Mucosa of stomach (tissue), 1 donor: Measurements from ENCODE around the gene OR2L3.

Experiments
- H3K27me3 ChIP-seq: one replicate; pipeline ENCODE4 v1.7.0; 2013; ENCODE audit warnings: mild to moderate bottlenecking, low read length; ENCODE audit not compliant: control insufficient read depth, insufficient read depth
- H3K36me3 ChIP-seq: one replicate; pipeline ENCODE4 v1.7.0; 2013; ENCODE audit warnings: low read length; ENCODE audit not compliant: control insufficient read depth, insufficient read depth
- H3K4me1 ChIP-seq: one replicate; pipeline ENCODE4 v1.7.0; 2013; ENCODE audit warnings: mild to moderate bottlenecking, low read length; ENCODE audit not compliant: control insufficient read depth, insufficient read depth
- H3K4me3 ChIP-seq: one replicate; pipeline ENCODE4 v1.7.0; 2013; ENCODE audit warnings: low read length
- H3K9ac ChIP-seq: one replicate; pipeline ENCODE4 v1.7.0; 2013; ENCODE audit warnings: mild to moderate bottlenecking, low read length, moderate library complexity
- H3K9me3 ChIP-seq: one replicate; pipeline ENCODE4 v1.7.0; 2013; ENCODE audit warnings: mild to moderate bottlenecking, low read length, moderate library complexity; ENCODE audit not compliant: control insufficient read depth
- donor health status: Pancreatic carcinoma.

Gene OR2L3

DNA sequence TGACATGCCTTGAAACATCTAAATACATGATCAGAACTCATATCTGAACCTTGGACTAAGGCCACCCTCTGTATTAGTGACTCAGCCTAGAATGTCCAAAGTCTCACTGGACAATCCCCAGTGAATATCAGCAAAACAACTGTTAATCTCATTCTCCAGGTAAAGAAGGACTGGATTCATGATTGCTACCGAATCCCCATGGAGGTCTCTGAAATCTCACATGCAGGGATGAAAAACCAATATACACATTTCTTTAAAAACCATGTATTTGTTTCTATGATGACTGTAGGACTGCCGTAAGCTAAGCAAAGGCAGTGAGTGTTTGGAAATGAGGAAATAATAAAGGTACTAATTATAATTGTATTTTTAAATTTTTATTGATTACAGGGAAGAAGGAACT lies at the start of gene OR2L3:
Gene OR2L3 (plus strand): TSS at position 301 of the 400 bp plus-strand sequence. CDS start 13,846 bp downstream, outside the sequence.
- Histone ChIP-seq H3K9me3 (no peaks in the 10 kb centered on the region), H3K36me3 (no peaks in the 10 kb centered on the region), H3K4me1 (no peaks in the 10 kb centered on the region), H3K4me3 (no peak within 1 kb of the TSS), H3K27me3 (no peaks in the 10 kb centered on the region), H3K9ac (no peak within 1 kb of the TSS)

DNA sequence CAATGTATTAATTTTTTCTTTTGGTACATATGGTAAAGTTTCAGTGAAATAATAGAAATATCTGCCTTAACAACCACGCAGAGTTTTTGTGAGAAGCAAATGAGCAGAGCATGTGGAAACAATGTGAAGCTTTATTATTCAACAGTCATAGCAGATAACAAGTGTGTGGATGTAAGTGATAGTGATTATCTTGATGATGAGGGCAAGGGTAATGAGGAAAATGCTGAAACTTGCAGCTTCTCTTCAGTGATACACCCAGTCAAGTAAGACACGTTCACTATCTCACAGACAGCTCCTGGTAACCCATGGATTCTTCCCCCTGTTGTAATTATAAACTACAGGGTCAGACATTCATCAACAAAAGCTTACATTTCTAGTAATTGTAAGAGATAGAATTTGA lies 47.8 kb upstream of the OR2L3 start:
- no peaks in the 10 kb centered on the region for H3K27me3 ChIP-seq
- H3K4me3 ChIP-seq, result no peak overlapping the region
- no peaks in the 10 kb centered on the region for H3K4me1 ChIP-seq
- no peaks in the 10 kb centered on the region for H3K36me3 ChIP-seq
- H3K9ac ChIP-seq, result no peak overlapping the region
- no peaks in the 10 kb centered on the region for H3K9me3 ChIP-seq

DNA sequence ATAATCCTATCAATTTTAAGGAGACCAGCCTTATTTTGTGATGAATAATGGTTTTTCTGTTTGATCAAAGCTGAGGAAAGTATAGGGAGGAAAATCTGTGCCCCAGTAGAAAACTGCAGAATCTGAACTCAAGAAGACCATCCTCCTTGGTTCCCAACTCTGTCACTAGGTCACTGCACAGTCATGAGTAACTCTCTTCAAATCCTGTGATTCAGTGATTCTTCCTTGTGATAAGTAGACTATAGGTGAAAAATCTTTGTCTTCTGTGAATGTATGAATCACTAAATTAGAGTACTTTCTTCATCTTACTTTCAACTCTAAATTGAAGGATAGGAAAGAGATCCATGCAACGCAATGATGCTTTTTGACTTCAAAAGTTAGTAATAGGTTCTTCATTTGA lies 46.5 kb upstream of the OR2L3 start:
- no peak overlapping the region for H3K9ac ChIP-seq

GRCh38 chr1:248007778-248008177 lies 38.9 kb upstream of the OR2L3 start:
- no peak overlapping the region for H3K9ac ChIP-seq
- H3K4me1 ChIP-seq, result no peaks in the 10 kb centered on the region
- H3K4me3 ChIP-seq, result no peak overlapping the region
- no peaks in the 10 kb centered on the region for H3K9me3 ChIP-seq
- H3K27me3 ChIP-seq, result no peaks in the 10 kb centered on the region
- H3K36me3 ChIP-seq, result no peaks in the 10 kb centered on the region

More for the DNA sequence above, 46.5 kb upstream of the OR2L3 start:
- H3K4me1 ChIP-seq, result no peaks in the 10 kb centered on the region
- H3K27me3 ChIP-seq, result no peaks in the 10 kb centered on the region
- no peaks in the 10 kb centered on the region for H3K36me3 ChIP-seq
- H3K4me3 ChIP-seq, result no peak overlapping the region
- H3K9me3 ChIP-seq, result no peaks in the 10 kb centered on the region

GRCh38 chr1:248009681-248010080 lies 37.0 kb upstream of the OR2L3 start:
- H3K4me3 ChIP-seq, result no peak overlapping the region
- H3K4me1 ChIP-seq, result no peaks in the 10 kb centered on the region
- H3K9ac ChIP-seq, result no peak overlapping the region
- H3K9me3 ChIP-seq, result no peaks in the 10 kb centered on the region
- no peaks in the 10 kb centered on the region for H3K36me3 ChIP-seq
- no peaks in the 10 kb centered on the region for H3K27me3 ChIP-seq

DNA sequence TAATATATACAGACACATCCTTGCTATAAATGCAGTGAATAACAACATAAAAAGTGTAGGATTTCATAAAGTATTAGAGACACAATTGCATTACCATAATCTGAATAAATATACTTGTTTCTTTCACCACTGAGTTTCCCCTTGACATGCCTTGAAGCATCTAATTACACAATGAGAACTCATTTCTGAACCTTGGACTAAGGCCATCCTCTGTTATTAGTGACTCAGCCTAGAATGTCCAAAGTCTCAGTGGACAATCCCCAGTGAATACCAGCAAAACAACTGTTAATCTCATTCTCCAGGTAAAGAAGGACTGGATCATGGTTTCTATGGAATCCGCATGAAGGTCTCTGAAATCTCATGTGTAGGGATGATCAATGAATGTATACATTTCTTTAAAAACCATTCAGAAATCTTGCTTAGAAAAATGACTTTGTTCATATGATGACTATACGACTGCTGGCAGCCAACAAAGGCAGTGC lies 33.4 kb upstream of the OR2L3 start, which contains the start of gene OR2L5:
Gene OR2L5 (plus strand): TSS at position 432 of the 482 bp plus-strand sequence. CDS start 8,288 bp downstream, outside the sequence.
- H3K4me1 ChIP-seq, result no peaks in the 10 kb centered on the region
- H3K4me3 ChIP-seq, result no peak within 1 kb of the TSS
- H3K9ac ChIP-seq, result no peak within 1 kb of the TSS
- H3K36me3 ChIP-seq, result no peaks in the 10 kb centered on the region
- H3K9me3 ChIP-seq, result no peaks in the 10 kb centered on the region
- H3K27me3 ChIP-seq, result no peaks in the 10 kb centered on the region

- no peak overlapping the region for H3K9ac ChIP-seq
- no peaks in the 10 kb centered on the region for H3K4me1 ChIP-seq
- H3K36me3 ChIP-seq, result no peaks in the 10 kb centered on the region
- no peak overlapping the region for H3K4me3 ChIP-seq
- no peaks in the 10 kb centered on the region for H3K27me3 ChIP-seq
- no peaks in the 10 kb centered on the region for H3K9me3 ChIP-seq
These were observed 30.8 kb upstream of the OR2L3 start for GRCh38 chr1:248015803-248016202.

GRCh38 chr1:248029770-248030169 lies 16.9 kb upstream of the OR2L3 start, which contains the start of gene OR2L2:
TSS of gene OR2L2 (plus strand) at chr1:248030070. CDS start at chr1:248038268, 8,198 bp downstream.
- Histone ChIP-seq H3K36me3 (no peaks in the 10 kb centered on the region), H3K9me3 (no peaks in the 10 kb centered on the region), H3K9ac (no peak within 1 kb of the TSS), H3K27me3 (no peaks in the 10 kb centered on the region), H3K4me1 (no peaks in the 10 kb centered on the region), H3K4me3 (no peak within 1 kb of the TSS)

DNA sequence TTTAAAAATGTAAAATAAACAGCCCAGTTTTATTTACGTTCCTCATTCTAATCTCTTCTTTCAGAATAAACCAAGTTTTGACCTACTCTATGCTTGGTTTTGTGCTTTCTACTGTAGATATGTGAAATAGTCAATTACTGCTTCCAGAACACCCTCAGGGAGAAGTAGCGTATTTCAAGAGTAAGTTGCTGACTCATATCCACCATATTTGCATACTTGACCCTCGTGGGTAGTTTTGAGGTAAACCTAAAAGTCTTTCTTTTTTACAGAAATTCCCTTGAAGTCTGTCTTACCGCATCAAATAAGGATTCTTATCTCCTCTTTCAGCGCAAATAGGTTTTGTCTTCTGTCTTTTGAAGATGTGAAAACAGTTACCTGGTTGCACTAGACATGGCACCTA lies 1.4 kb upstream of the OR2L3 start:
- Histone ChIP-seq H3K27me3 (no peaks in the 10 kb centered on the region), H3K4me3 (no peak overlapping the region), H3K36me3 (no peaks in the 10 kb centered on the region), H3K4me1 (no peaks in the 10 kb centered on the region), H3K9me3 (no peaks in the 10 kb centered on the region), H3K9ac (no peak overlapping the region)

GRCh38 chr1:248047008-248047407 lies 372 bp downstream of the OR2L3 start:
- Histone ChIP-seq H3K4me1 (no peaks in the 10 kb centered on the region), H3K9ac (no peak overlapping the region), H3K9me3 (no peaks in the 10 kb centered on the region), H3K36me3 (no peaks in the 10 kb centered on the region), H3K4me3 (no peak overlapping the region), H3K27me3 (no peaks in the 10 kb centered on the region)

GRCh38 chr1:248054671-248055070 lies 8.0 kb downstream of the OR2L3 start:
- Histone ChIP-seq H3K27me3 (no peaks in the 10 kb centered on the region), H3K36me3 (no peaks in the 10 kb centered on the region), H3K4me1 (no peaks in the 10 kb centered on the region), H3K4me3 (no peak overlapping the region), H3K9ac (no peak overlapping the region), H3K9me3 (no peaks in the 10 kb centered on the region)

DNA sequence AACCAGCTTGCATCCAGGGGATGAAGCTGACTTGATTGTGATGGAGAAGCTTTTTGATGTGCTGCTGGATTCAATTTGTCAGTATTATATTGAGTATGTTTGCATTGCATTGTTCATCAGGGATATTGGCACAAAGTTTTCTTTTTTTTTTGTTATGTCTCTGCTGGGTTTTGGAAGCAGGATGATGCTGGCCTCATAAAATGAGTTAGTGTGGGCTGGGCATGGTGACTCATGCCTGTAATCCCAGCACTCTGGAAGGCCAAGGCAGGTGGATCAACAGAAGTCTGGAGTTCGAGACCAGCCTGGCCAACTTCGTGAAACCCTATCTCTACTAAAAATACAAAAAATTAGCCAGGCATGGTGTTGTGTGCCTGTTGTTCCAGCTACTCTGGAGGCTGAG lies 8.6 kb downstream of the OR2L3 start:
- H3K4me3 ChIP-seq, result no peak overlapping the region
- no peaks in the 10 kb centered on the region for H3K9me3 ChIP-seq
- no peaks in the 10 kb centered on the region for H3K4me1 ChIP-seq
- H3K36me3 ChIP-seq, result no peaks in the 10 kb centered on the region
- H3K27me3 ChIP-seq, result no peaks in the 10 kb centered on the region
- H3K9ac ChIP-seq, result no peak overlapping the region

DNA sequence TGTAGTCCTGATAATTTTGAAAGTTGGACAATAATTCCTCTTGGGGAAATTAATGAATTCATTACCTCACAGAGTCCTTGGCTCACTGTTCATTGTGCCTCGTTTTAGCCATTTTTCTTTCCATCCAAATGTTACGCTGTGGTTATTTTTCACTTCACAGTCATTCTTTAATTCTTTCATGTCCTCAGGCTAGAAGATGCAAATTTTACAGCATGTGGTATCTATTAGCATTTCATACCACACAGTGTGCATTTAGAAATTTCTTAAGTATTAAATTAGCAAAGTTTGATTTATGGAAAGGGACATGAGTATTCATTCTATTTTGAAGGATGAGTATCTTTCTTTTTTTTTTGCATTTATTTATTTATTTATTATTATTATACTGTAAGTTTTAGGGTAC lies 18.4 kb downstream of the OR2L3 start:
- Histone ChIP-seq H3K27me3 (no peaks in the 10 kb centered on the region), H3K4me3 (no peak overlapping the region), H3K4me1 (no peaks in the 10 kb centered on the region), H3K9me3 (no peaks in the 10 kb centered on the region), H3K9ac (no peak overlapping the region), H3K36me3 (no peaks in the 10 kb centered on the region)
